ENCODE results near the gene LHFPL2.

LHFPL2 gene

DNA sequence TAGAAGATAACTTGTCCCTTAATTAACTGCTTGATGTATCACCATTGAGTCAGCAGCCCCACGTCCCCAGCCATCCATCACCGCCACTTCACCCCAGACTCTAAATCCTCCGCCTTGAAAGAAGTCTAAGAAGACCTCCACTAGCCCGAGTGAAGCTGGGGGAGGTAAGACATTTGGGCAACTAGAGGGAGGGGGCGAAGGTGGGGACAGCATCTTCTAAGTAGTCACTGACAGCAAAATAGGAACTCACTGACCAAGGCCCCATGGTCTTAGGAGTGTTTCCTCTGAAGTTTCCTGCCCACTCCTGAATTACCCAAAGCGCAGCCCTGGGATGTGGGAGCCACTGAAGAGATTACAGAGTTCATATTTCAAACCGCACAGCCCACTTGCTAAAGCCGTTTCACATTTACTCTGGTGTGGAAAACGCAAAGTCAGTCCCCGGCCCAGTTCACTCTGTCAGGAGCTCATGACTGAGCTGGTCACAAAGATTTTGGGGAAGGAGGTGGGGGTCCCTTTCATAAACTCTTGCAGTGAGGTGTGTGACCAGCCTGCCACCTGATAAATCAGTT, 107.4 kb downstream of the LHFPL2 start:
- DNase-seq = no peak

DNA sequence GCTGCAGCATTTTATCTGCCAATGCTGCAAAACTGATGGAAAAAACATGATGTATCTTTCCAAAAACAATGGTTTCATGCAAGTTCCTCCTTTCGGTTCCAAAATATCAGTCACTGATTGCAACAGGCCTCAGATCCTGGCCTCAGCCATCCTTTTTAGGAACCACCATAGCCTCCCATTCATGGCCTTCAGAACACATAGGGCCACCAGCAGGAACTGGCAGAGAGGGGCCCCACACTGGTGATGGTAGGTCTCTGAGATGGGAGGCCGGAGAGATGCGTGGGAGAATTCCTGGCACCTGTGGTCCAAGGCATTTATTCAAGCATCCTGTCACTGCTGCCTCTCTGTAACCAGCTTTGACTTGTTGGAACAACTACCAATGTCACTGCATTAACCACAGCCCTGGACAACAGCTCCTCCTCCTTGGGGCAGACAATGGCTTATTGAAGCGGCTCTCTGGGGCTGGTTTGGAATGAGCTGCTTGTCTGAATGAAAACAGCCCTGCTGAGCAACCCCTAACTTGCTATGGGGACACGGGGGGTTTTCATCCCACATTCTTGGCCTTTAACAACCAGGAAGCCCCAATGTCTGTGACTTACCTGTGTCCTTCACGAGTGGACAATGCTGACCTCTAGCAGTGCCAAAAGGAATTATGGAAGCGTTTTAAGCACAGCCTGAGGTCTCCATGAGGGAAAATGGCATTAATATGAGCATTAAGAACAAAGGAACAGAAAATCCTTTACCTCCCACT, 108.1 kb downstream of the LHFPL2 start:
- DNase-seq = no peak

DNA sequence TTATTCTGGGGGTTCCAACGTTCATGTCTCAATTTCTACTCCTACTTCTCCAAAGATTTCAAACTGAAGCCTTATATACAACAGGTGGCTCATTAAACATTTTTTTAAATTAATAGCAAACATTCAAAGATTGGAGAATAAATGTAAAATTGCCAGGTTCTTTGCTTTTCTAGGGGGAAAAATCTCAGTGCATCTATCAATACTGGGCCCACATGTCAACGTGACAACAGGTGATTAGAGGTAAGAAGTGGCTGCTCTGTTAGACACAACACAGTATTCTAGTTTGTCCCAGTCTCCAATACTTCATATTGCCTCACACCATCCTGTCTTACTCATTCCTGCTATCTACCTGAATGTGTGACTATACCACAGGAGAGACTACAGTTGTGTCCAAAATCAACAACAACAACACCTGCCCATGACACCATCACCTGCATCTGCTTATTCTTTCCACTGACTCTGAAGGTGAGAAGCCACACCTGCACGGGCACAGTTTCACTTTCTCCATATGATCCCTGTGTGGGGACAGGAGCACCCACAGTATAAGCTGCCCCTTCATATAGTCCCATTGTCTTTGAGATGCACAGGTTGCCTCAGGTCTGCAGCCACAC, 110.2 kb downstream of the LHFPL2 start:
- DNase-seq = no peak

DNA sequence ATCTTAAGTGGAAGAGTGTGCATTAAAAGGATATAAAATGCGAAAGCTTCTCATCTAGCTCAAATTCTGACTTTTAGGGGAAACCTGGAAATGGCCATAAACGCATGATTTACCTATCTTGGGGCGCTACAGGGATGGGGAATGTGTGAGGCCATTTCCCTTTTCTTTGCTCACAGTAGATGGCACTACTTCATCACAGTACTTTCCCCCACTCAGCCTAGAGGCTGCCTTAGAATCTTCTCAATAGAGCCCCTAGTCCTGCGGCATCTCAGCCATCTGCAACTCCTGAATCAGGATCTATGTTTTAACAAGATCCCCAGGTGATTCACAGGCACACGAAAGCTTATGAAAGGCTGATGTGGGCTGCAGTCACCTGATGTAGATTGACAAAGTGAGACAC, 110.8 kb downstream of the LHFPL2 start:
- DNase-seq = no peak

DNA sequence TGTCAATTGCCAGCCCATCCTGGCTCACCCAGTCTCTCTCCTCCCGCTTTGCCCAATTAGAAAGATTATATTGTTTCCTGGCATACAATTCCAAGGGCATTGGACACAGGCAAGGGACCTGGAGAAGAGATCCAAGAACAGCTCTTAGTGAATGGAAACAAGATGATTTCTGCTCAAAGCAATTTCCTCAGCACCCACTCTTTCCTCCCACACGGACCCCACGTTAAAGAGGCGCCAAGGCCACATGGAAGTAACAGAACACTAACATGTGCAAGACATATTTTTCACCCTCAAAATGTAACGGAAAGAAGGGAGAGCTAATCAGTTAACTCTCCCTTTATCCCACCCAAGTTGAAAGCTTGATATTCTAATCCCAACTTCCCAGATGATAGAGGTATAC, 111.2 kb downstream of the LHFPL2 start:
- no peak for DNase-seq

DNA sequence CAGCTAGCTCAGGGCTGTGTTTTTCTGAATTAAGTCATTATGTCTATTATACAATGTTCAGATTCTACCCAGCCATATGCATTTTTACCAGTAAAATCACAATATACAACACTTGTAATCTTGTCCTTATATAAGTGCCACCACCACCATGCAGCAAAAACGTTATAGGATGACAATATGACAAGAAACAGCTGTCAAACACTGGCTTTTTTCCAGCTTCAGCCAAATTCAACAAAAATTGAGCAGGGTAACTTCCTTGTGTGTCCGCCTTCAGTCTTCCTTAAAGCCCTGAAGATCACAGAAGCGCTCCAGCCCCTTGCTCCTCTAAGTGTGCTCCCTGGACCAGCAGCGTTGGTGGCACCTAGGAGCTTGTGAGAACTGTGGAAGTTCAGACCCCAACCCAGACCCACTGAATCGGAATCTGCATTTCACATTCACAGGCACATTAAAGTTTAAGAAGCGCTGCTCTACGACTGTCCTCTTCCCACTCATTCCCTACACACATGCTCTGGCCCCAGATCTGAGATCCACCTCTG, 111.8 kb downstream of the LHFPL2 start:
- DNase-seq = no peak

DNA sequence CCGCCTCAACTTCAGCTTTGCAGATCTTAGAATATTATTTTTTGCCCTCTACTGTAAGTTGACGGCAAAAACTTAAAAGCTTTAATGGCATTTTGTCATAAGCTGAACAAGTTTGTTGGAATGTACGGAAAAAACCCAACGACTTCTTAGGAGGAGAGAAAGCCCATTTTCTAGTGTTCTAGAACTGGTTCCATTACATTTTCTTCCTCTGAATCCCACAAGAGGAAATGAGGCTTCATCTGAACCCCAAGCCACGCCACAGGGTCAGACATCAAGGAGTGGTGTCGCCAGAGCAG, 113.7 kb downstream of the LHFPL2 start:
- DNase-seq = no peak

DNA sequence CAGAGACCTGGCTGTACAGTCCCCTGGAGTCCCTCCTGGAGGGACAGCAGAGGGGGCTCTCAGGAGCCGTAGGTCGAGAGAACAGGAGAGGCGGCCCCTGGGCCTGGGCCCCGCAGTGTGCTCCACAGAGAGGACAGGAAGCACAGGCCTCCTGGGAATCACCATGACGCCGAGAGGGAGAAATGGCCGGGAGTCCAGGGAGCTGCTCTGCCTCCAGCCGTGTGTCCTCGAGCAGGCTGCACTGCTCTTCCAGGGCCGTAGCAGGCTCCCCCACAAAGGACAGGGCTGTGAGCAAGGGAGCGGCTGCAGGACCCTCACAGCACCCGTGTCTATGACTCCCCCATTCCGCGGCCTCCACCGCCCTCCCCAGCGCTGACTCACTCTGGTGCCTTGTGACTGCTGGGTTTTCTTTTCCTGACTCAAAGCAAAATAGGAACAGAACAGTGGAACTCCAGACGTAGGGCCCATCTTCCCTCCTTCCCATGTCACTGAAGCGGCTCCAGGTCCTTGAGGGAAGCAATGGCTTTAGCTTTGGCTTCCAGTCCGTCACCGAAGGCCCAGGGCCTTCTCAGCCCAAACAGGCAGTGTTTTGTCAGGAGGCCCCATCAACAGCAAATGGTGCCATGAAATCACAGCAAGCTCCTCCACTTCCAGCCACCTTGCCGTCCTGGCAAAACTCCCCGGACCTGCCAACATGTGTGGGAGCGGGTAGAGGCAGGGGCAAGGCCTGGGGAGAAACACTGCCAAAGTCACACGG, 114.2 kb downstream of the LHFPL2 start:
- DNase-seq = no peak

DNA sequence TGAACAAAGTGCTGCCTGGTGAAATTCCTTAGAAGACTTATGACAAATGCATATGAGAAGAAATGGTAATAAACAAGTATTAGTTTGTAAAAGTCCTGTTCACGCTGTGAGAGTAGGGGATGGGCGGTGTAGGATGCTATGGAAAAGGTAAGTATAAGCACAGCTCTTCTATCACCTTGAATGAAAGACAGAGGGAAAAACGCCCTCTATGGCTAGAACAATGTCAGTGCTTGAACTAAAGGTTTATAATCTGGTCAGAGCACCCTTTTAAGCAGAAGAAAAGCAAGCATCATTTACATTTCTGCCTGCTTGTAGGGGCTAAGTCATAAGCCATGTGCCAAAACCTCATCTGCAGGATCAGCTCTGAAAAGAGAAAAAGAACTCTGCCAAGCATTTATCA, 115.2 kb downstream of the LHFPL2 start:
- DNase-seq = no peak

DNA sequence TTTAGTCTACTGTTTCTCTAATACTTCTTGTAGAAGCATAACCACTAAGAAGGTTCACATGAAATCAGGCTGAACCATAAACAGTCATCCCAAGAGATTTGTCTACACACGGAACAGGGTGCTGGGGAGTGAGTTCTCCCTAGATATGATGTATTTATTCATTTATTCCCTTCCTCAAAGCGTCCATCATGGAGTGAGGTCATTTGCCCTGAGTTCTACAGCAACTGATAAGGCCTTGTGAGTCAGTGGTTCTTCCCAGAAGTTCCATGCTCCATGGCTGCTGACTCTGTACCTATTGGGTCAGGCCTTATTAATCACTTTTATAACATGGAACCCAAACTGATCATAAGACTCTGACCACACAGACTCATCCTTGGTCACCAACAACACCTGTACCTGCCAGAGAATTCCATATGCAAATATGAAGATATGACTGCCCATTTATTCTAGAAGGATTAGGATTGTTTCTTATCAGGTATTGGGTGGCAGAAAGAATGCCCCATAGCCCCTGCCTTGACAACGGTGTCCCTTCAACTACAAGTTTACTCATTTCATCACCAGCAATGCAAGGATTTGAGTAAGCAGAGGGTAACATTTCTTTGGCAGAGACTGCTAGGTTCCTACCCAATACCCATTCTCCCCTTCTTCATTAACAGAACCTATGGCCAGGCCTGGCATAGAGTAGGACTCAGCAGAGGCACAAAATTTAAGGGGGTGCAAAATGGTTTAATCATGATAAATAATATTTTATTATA, 118.1 kb downstream of the LHFPL2 start:
- DNase-seq = no peak

DNA sequence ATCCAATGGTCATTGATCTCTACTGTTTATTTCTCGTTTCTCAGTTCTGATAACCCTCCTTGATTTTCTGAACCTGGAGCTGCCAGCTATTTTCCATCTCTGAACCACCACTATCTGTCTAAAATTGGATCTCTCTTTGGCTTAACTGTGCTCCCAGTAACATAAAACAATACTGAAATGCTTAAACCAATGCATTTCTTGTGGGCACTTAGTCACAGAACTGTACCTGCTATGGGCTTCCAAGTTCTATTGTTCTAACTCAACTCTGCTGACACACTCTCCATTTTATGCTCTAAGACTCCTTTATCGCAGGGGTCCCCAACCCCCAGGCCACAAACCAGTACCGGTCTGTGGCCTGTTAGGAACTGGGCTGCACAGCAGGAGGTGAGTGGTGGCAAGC, 120.6 kb downstream of the LHFPL2 start:
- no peak for DNase-seq

DNA sequence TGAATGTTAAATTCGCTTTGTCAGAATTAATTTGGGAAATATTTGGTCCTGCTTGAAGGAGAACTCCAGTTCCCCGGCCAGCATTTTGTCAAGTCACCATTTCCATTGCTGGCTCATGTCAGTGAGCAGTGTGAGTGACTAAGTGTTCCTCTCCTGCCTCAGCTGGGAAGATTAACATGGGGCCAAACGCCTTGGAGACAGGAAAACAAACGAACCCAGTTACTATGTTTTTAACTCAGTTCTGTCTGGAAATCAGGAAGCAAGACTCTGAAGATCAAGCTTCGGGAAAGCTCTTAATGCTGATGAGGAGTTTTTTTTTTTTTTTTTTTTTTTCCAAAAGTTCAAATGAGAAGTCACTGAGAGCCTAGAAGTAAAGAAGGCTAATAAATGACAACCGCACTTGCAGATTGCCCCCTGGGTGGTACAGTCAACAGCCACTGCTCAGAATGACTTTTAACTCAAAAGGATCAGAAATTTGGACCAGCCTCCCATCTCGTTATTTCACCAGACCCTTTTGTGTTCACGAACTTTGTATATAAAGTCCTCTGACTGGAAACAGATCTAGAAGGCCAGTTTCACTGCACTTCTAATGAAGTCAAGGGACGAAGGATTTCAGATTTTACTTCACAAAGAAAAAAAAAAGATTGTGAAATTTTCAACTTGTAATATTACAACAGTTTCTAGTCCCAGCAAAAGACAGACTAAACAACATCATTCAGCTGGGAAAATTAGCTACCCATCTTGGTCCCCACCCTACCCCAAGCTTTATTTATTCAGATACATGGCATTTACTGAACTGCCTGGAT, 121.3 kb downstream of the LHFPL2 start:
- no peak for DNase-seq

DNA sequence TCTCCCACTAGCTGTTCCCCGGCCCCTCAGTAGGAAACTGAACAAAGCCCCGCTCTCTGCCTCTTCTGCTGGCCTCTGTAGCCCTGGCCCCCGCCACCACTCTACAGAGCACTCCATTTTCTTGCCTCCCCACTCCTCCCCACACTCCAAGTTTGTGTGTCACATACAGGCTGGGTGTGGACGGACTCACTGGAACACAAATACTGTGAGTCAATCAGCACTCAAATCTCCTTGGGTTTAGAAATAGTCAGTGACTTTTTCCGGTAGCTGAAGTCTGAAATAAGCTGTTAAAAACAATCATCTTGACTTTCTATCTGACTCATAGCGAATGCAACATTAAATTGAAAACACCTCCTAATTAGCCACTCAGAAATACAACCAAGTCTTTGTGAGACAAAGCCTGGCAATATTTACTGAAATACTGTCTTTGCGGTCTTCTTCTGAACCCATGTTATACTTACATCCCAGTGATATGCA, 122.5 kb downstream of the LHFPL2 start:
- no peak for DNase-seq

DNA sequence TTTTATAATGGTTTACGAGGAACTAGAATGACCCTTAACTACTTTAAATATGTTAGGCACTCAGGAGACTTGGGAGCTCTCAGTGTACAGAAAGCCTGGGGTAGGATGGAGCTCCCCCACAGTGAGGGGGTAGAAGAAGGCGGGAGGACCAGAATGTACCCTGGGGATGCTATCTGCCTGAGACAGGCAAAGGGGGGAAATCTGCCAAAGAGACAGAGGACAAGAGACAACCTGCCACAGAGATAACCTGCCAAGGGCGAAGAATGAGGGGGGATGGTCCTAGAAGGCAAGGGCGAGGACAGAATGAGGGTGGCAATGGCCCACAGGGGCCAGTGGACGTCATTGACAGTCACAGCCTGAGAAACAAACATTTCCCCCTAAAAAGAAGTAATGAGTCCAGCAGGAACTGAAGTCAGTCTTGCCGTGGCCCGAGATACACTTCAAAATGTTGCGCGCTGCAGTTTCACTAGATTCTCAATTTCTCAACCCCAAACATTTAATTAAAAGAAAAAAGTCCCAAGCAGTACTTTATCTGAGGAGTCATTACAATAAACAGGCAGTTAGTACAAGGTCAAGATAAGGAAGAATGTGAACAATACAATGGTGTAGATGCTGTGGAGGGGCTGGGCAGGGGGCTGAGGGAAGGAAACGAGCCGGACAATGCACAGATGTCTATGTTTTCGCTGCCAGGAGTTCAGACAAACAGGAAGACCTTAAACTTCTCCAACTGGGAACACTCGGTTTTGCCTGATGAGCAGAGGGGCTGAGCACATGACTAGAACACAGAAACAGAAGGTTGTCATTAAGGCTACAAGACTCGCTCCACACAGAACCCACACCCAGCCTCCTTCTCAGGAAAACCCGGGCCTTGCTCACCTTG, 125.0 kb downstream of the LHFPL2 start:
- DNase-seq = no peak

DNA sequence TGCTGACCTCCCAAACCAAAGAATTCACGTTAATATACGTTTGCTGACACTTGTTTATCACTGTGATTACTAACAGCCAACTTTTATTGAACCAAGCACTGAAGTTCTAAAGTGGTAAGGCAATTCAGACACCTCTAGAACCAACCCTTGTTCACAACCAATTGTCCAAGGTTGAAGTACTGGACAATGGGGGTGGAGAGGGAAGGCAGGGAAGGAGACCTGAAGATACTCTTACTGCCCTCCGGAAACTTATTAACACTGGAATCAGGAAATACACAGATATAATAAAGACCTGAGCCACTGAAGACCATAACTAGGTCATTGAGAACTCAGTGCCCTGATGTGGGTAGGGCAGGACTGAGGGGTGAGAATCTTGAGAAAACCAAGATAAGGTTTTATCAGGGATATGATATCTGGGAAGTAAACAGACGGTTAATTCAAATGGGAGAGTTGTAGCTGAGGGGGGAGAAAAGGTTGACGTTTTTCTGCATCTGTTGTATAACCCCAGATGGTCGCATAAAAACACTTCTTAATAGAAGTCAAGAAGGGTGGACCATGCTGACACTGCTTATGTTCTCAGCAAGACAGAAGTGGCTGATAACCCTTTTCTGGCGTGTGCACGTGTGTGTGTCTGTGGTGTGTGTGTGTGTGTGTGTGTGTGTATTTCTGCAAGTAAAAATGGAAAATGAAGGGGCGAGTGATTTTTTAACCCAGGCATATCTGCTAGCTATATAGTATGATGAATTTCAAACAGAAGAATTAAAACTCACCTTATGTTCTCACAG, 125.9 kb downstream of the LHFPL2 start:
- DNase-seq = no peak

DNA sequence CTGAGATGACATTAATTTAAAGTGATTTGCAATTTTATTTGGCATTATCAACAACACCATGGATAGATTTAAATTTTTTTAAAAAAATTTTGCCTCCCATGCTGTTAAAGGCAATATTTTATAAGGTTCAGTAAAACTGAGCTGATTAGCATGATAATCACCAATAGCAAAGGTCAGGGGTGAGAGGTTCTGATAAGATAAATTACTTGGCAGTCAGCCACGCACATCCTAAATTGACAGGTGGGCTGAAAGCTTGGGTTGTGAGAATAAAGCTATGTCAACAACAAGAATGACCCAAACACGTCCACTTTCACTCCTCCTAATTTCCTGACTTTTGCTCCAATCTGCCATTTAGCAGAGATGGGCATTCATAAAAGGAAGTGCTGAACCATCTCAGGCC, 127.1 kb downstream of the LHFPL2 start:
- no peak for DNase-seq

DNA sequence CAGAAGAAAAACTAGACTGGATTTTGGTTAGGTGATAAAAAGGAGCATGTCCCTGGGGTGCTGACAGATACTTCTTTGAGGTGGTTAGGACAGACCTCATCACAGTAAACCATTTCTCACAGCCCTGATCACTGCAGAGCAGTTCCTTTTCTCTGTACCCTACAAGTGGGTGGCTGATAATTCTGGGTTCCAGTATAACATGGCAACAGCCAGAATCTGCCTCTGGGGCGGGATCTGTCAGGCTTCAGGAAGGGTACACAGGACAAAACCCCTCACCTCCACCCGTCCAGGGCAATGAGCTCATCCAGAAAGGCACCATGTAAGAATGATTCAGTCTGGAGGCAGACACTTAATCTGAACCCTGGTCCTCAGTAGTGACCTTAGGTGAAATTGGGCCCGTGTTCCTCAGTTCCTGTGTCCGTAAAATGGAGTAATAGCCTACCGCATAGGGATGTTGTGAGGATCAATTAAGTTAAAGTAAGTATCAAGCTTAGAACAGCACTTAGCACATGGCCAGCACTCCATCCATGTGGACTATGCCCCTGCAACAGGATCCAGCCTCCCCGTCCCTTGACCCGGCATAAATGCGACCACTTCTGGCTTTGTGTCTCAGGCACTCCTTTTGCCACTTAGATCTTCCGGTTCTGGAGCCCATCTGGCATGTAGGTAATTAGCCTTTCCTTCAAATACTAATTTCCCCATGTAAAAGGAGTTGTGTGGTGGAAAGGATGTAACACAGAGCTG, 129.2 kb downstream of the LHFPL2 start:
- DNase-seq = no peak

DNA sequence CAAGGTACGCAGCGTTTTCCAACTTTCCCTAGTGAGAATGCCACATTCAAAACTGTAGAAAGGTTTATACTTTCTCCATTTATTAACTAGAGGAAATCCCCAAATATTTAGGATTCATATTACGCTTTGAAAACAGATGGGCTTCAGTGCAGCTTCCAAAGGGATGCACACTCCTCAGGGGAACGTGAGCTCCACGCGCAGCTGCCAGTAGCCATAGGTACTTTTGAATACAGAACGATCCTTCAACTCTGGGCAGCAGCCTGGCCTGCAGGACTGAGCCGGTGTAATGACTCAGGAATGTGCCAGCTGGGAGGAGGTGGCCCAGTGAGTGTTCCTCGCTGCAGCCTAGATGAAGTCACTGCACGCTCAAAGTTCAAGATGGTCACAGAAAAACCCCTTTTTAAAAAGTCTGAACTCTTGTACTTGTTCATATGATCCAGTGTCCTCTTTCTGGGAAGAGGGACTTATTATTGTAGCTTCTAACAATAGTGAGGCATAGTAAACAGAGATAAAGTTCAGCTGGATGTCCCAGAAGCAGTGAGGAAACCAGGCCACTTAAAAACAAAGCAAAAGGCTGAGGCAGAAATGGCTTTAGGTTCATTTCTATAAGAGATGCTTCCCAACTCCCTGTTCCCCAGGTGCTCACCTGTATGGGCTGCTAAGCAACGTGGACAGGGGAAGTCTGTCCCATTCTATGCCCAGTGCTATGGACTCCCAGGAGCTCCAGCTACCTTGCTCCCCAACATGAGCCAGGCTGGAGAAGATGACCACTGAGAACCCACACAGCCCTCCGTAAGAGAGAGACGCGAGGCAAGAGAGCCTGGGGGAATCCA, 130.0 kb downstream of the LHFPL2 start:
- DNase-seq = no peak
